Suppressor macrophage treated with lipopolysaccharide for 4 hours (primary cell): ENCODE measurements around the gene BHLHA15.
A peak's percentile ranks its signal among the peaks of the same experiment; 100 is the strongest.
"Not testable (repeated sequence)": the region's sequence is repeated elsewhere in the genome, so short reads cannot be mapped to it uniquely, and the experiment has no call there.

Source experiments
- DNase-seq: peaks from one replicate; pipeline ENCODE4 v3.0.0-alpha.2; 2020

BHLHA15 gene

GRCh38 chr7:98211676-98212531 lies 665 bp downstream of the BHLHA15 start:
- DNase-seq, result no peak

GRCh38 chr7:98212532-98213041 lies 1.3 kb downstream of the BHLHA15 start:
- DNase-seq, result no peak

GRCh38 chr7:98213296-98213887 lies 2.2 kb downstream of the BHLHA15 start:
- DNase-seq, result no peak

GRCh38 chr7:98213888-98214810 lies 2.9 kb downstream of the BHLHA15 start:
- DNase-seq, result no peak

GRCh38 chr7:98214811-98215321 lies 3.6 kb downstream of the BHLHA15 start:
- no peak for DNase-seq

GRCh38 chr7:98215561-98216495 lies 4.6 kb downstream of the BHLHA15 start:
- no peak for DNase-seq

DNA sequence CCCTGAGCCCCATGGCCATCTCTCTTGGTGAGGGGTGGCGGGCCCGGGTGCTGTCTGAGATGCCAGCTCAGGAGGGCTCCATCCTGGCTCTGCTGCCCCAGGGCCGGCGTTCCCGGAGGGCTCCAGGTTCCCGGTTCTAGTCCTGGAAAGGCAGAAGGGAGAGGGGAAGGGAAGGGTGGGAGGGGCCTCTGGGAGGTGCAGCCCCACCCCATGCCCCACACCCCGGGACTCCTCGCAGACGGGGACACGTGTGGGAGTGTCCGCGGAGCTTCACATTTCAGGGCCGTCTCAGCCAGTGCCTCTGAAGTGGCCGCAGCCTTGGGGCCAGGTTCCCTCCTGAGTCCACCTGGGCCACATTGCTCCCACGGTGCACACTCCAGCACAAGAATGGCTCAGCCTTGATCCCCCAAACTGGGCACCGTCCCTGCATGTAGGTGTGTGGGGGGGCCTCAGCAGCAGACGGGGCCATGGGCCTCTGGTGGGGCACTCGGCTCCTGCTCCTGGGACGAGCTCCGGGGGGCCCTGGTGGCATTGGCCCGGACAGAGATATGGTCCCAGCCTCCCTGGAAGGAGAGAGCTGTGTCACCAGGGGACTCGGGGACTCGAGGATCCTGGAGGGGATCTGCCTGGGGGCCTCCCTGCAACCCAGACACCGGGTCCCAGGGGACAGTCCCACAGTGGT lies 5.8 kb downstream of the BHLHA15 start:
- DNase-seq, result no peak

DNA sequence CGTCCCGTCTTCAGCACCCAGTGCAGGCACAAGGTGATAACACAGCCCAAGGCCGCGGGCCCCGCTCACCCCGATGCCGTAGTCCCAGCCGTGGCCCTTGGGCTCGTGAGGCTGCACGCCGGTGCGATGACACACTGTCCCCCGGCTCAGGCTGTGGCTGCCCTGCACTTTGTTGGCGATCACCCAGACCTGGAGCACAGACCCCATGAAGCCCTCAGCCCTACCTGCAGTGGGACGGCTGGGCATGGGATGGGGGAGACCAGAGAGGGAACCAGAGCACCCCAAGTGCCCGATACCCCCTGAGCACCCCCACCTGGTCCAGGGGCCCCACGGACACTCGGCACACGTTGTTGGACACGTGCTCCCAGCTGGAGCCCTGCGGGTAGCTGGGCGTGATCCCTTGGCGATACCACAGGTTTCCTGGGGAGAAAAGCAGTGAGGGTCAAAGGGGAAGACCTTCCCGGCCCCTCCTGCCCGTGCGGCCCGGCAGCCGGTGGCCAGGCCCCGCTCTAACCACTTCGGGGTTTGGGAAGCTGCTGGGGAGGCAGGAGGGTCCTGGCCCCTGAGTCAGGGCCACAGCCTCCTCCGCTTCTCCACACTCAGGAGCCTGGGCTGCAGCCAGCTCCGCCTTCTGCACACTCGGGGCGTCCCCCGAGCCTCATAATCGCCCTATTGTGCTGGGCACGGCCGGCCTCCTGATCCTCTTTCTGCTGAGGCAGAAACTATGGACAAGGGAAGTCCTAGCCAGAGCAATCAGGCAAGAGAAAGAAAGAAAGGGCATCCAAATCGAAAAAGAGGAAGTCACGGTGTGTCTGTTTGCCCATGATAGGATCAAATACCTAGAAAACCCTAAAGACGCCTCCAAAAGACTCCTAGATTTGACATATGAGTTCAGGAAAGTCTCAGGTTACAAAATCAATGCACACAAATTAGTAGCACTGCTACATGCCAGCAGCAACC lies 6.7 kb downstream of the BHLHA15 start:
- peak; percentile 66 for DNase-seq

- DNase-seq, result not testable (repeated sequence)
Measured at GRCh38 chr7:98219382-98219781, 8.1 kb downstream of the BHLHA15 start.

DNA sequence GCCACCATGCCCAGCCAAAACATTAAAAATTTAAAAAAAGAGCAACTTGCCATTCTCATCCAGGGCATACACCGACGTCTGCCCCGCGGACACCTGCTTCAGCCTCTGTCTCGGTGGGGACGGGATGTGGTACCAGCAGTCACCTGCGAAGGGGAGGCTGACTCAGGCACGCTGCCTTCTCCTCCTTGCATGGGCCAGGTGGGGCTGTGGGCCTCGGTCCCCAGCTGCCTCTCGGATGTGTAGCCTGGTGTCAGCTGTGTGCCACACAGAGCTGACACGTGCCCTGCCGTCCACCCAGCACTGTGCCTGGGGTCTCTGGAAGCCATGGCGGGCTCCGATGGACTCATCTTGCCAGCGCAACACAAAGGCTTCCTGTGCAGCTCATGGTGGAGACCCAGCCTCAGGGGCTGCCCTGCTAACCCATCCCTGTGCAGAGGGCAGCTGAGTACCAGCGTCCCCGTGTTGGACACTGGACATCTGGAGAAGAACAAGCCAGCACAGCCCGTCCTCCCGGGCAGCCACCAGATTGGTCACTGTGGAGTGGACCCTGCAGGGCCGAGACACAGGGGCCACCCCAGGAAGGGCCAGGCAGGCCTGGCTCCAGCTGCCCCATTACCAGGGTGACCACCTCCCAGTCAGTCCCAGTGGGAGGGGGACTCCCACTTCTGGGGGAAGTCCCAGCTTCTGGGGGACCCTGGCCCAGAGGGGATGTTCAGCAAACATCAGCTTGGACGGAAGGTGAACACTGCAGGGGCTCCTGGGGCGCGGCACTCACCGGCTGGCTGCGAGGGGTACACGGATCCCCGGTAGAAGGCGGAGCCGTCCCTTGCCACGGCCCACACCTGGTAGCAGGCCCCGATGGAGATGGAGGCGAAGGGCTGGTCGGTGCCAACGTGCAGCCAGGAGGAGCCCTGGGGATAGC lies 10.6 kb downstream of the BHLHA15 start:
- DNase-seq, result no peak

DNA sequence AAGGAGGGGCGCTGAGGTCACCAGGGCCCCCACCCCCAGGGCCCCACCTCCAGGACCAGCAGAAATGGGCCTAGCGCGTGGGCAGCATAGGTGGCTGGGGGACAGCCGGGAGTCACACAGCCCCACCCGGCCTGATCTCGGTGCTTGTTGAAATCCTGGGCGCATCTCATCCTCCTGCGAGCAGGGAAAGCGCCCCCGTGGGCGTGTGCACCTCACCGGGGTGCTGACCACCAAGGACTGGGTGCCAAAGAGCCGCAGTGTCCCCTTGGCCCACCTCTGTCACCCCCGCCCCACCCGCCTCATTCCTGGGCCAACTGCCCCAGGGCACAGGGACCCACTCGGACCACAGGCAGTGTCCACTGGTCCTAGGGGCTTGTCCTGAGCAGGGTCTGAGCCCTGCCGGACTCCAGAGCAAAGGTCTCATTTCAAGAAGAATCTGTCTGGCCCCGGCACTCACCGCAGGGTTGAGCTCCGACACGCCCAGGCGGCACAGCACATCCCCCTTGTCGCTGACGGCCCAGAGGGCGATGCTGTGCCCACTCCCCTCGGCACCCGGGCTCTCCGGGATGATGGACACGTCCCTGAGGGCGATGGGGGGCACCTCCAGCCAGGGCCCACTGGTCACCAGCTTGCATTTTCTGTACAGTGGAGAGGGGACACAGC lies 11.4 kb downstream of the BHLHA15 start:
- no peak for DNase-seq

GRCh38 chr7:98223351-98223897 lies 12.2 kb downstream of the BHLHA15 start:
- no peak for DNase-seq

- DNase-seq, result no peak
Measured at GRCh38 chr7:98223898-98224700, 12.9 kb downstream of the BHLHA15 start.

DNA sequence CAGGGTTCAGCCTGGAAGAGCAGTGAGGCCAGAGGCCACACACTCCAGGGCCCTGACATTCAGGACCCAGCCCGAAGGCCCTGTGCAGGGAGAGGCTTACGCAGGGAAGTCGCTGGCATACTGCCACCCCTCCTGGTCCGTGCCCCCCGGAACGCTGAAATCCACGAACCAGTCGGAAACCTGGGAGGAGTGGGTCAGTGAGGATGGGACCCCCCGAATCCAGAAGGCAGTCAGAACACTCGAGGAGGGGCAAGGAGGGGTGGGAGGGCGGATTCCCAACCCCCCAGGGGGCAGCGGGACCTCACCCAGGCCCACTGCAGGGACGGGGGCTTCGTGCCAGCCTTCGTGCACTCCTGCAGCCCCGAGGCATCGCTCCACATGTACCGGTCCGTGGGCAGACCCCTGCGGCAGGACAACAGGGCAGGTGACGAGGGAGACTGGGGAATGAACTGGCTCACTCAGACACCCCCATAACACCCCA lies 13.5 kb downstream of the BHLHA15 start:
- DNase-seq, result no peak

GRCh38 chr7:98225913-98226614 lies 14.8 kb downstream of the BHLHA15 start:
- no peak for DNase-seq

DNA sequence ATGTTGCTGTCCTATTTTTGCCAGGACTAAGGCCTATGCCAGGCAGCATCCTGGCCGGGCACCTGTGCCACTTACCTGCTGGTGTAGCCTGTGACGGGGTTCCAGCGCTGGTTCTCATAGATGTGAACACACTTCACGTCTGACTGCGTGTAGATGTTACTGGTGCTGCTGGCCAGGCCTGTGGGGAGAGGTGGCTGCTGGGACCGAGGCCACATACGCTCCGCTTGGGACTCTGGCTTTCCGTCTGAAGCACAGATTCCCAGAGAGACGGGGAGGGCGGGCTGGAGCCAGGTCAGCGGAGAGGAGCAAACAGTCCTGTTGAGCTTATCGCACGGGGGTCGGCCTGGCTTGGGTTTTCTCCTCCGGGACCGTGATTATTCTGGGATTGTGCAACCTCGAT lies 16.7 kb downstream of the BHLHA15 start:
- DNase-seq, result no peak
